IMR-90 (cell line): ENCODE results near the gene SLC38A9. TPM values are rescaled to one million over a fixed set of nuclear protein-coding genes. Genes with fewer than 3 reads are reported as not detected.

Experiments
- ATAC-seq: fragments of 200-7000 bp; cut with Tn5 transposase; 2 replicates; pipeline ENCODE4 v1.9.1; 2020; ENCODE audit warnings: low read depth, mild to moderate bottlenecking, moderate library complexity
- BruUV-seq: library from RNA; stranded (reverse); fragments of 400-500 nt; replicated peaks from 2 replicates; lab custom pipeline; 2021; lab: Mats Ljungman, UMichigan
- CTCF ChIA-PET: fragments of 300-600 bp; formaldehyde crosslinking; extraction: SDS; loops from one replicate; lab custom pipeline; 2021; ENCODE audit warnings: antibody characterized with exemption; lab: Yijun Ruan, JAX
- POLR2A ChIA-PET: fragments of 300-600 bp; sonication (Branson Sonifier 250); formaldehyde crosslinking; loops from one replicate; lab custom pipeline; 2022; ENCODE audit warnings: antibody characterized with exemption; ENCODE audit not compliant: unreplicated experiment; lab: Charles Lee
- DNase-seq: peaks from one replicate; pipeline ENCODE4 v3.0.0; 2013
- H2AFZ ChIP-seq: replicated peaks from 2 replicates; pipeline ENCODE3; 2013; ENCODE audit warnings: low read length, mild to moderate bottlenecking; ENCODE audit not compliant: poor library complexity
- H2AK5ac ChIP-seq: 2 replicates; pipeline ENCODE4 v1.6.1; 2013; ENCODE audit warnings: low read depth, low read length, inconsistent platforms
- H2AK9ac ChIP-seq: replicated peaks from 2 replicates; pipeline ENCODE3; 2013; ENCODE audit warnings: mild to moderate bottlenecking, low read depth, low read length, moderate library complexity; ENCODE audit not compliant: poor library complexity
- H2BK120ac ChIP-seq: 2 replicates; pipeline ENCODE4 v1.6.1; 2013; ENCODE audit warnings: low read depth, low read length, inconsistent platforms
- H2BK15ac ChIP-seq: 3 replicates; pipeline ENCODE4 v1.6.1; 2013; ENCODE audit warnings: low read depth, low read length, inconsistent platforms
- H2BK20ac ChIP-seq: 2 replicates; pipeline ENCODE4 v1.6.1; 2013; ENCODE audit warnings: low read depth, mild to moderate bottlenecking, inconsistent platforms, low read length, moderate library complexity
- H2BK5ac ChIP-seq: 2 replicates; pipeline ENCODE4 v1.6.1; 2013; ENCODE audit warnings: mild to moderate bottlenecking, low read depth, low read length, inconsistent platforms; ENCODE audit not compliant: poor library complexity, severe bottlenecking
- H3K14ac ChIP-seq: replicated peaks from 2 replicates; pipeline ENCODE4 v1.6.1; 2013; ENCODE audit warnings: low read depth, low read length, inconsistent platforms
- H3K18ac ChIP-seq: 2 replicates; pipeline ENCODE4 v1.6.1; 2013; ENCODE audit warnings: low read depth, low read length, control low read depth
- H3K23ac ChIP-seq: 2 replicates; pipeline ENCODE4 v1.6.1; 2013; ENCODE audit warnings: low read depth, low read length, inconsistent platforms
- H3K27ac ChIP-seq: 2 replicates; pipeline ENCODE4 v1.5.1; 2013; ENCODE audit warnings: mild to moderate bottlenecking, control low read depth, low read length; ENCODE audit not compliant: insufficient read depth
- H3K27me3 ChIP-seq: 2 replicates; pipeline ENCODE4 v1.6.1; 2013; ENCODE audit warnings: low read length; ENCODE audit not compliant: control insufficient read depth, insufficient read depth
- H3K36me3 ChIP-seq: 2 replicates; pipeline ENCODE4 v1.6.1; 2013; ENCODE audit warnings: low read length, mixed read lengths; ENCODE audit not compliant: control insufficient read depth, insufficient read depth
- H3K4ac ChIP-seq: 2 replicates; pipeline ENCODE4 v1.6.1; 2013; ENCODE audit warnings: low read depth, low read length, inconsistent platforms
- H3K4me1 ChIP-seq: 2 replicates; pipeline ENCODE4 v1.6.1; 2013; ENCODE audit warnings: low read length, mixed read lengths; ENCODE audit not compliant: control insufficient read depth, insufficient read depth
- H3K4me2 ChIP-seq: 2 replicates; pipeline ENCODE4 v1.6.1; 2013; ENCODE audit warnings: low read depth, mild to moderate bottlenecking, control low read depth, low read length, moderate library complexity
- H3K4me3 ChIP-seq: 2 replicates; pipeline ENCODE4 v1.5.1; 2013; ENCODE audit warnings: low read depth, mild to moderate bottlenecking, control low read depth, low read length, moderate library complexity; ENCODE audit not compliant: insufficient read depth
- H3K56ac ChIP-seq: 2 replicates; pipeline ENCODE4 v1.6.1; 2013; ENCODE audit warnings: low read length, inconsistent platforms; ENCODE audit not compliant: insufficient read depth; ENCODE audit errors: extremely low read depth
- H3K79me1 ChIP-seq, 2 experiments: 2 replicates each; pipeline ENCODE4 v1.6.1; 2013; ENCODE audit warnings: low read length in 2 of 2, inconsistent platforms in 1 of 2, low read depth in 1 of 2
- H3K9ac ChIP-seq: 2 replicates; pipeline ENCODE4 v1.6.1; 2013; ENCODE audit warnings: low read depth, low read length, control low read depth
- H3K9me1 ChIP-seq: 2 replicates; pipeline ENCODE4 v1.6.1; 2013; ENCODE audit warnings: low read length, inconsistent platforms; ENCODE audit not compliant: insufficient read depth
- H3K9me3 ChIP-seq: 2 replicates; pipeline ENCODE4 v1.6.1; 2013; ENCODE audit warnings: low read length; ENCODE audit not compliant: control insufficient read depth, insufficient read depth
- H4K20me1 ChIP-seq: 2 replicates; pipeline ENCODE4 v1.6.1; 2013; ENCODE audit warnings: low read length, inconsistent platforms; ENCODE audit not compliant: insufficient read depth
- H4K5ac ChIP-seq: 2 replicates; pipeline ENCODE4 v1.6.1; 2013; ENCODE audit warnings: mild to moderate bottlenecking, low read depth, low read length, control low read depth
- H4K8ac ChIP-seq, 2 experiments: 2 replicates each; pipeline ENCODE4 v1.6.1; 2013; ENCODE audit warnings: low read depth in 2 of 2, low read length in 2 of 2, control low read depth in 1 of 2, inconsistent platforms in 1 of 2
- H4K91ac ChIP-seq: 2 replicates; pipeline ENCODE4 v1.6.1; 2013; ENCODE audit warnings: low read depth, low read length, inconsistent platforms; ENCODE audit not compliant: insufficient read depth
- BHLHE40 ChIP-seq: fragments of 150-350 bp; IDR thresholded peaks from 2 replicates; pipeline ENCODE4 v1.6.1; 2016; ENCODE audit warnings: mild to moderate bottlenecking, low read depth, low read length
- CEBPB ChIP-seq: IDR thresholded peaks from 2 replicates; pipeline ENCODE4 v1.6.1; 2012; ENCODE audit warnings: low read depth, low read length, improper control_type of control experiment
- CHD1 ChIP-seq: IDR thresholded peaks from 2 replicates; pipeline ENCODE4 v1.6.1; 2012; ENCODE audit warnings: low read depth, low read length, improper control_type of control experiment
- MXI1 ChIP-seq: IDR thresholded peaks from 2 replicates; pipeline ENCODE4 v1.6.1; 2012; ENCODE audit warnings: low read depth, mild to moderate bottlenecking, low read length, moderate library complexity, borderline replicate concordance
- RCOR1 ChIP-seq: IDR thresholded peaks from 2 replicates; pipeline ENCODE4 v1.6.1; 2012; ENCODE audit warnings: mild to moderate bottlenecking, low read length, improper control_type of control experiment; ENCODE audit not compliant: insufficient replicate concordance
- RFX5 ChIP-seq: IDR thresholded peaks from 2 replicates; pipeline ENCODE4 v1.8.0; 2012; ENCODE audit warnings: low read depth, mild to moderate bottlenecking, low read length, moderate library complexity
- SMC3 ChIP-seq: fragments of 150-350 bp; IDR thresholded peaks from 2 replicates; pipeline ENCODE4 v1.6.1; 2016; ENCODE audit warnings: low read depth, mild to moderate bottlenecking, antibody characterized with exemption, low read length, moderate library complexity
- WGBS, 2 experiments: methylation state at CpG; one replicate each; pipeline versions ENCODE4 v1.1.5 to v1.1.7; 2013; ENCODE audit warnings: missing lambda C conversion rate in 2 of 2; ENCODE audit not compliant: insufficient read length in 1 of 2; ENCODE audit errors: extremely low coverage in 2 of 2; 5-methylcytosine and 5-hydroxymethylcytosine counted together
- dilution Hi-C: fragments of 300-500 bp; cut with HindIII; formaldehyde crosslinking; loops from one replicate; pipeline ENCODE4 v1.14.3; 2018; ENCODE audit warnings: low sequenced_read_pairs; ENCODE audit not compliant: unreplicated experiment
- in situ Hi-C: fragments of 300-500 bp; cut with MboI; formaldehyde crosslinking; loops from 3 replicates; pipeline ENCODE4 v1.14.3; 2019; ENCODE audit warnings: low sequenced_read_pairs, inconsistent platforms, mixed read lengths
- intact Hi-C: fragments of 100-400 bp; cut with micrococcal nuclease; formaldehyde crosslinking; loops from 2 replicates; pipeline ENCODE4 v1.10.0; 2022
- polyA plus RNA-seq, 3 experiments: library from polyadenylated mRNA; depleted of rRNA; stranded (reverse); fragments of >200 nt; gene quantifications; 2 replicates each; pipeline ENCODE4 v1.2.3, GENCODE V29; 2012; ENCODE audit warnings: low replicate concordance in 1 of 3
- total RNA-seq: library from RNA; depleted of rRNA; stranded (reverse); fragments of >200 nt; gene quantifications from 2 replicates; pipeline ENCODE4 v1.2.3, GENCODE V29; 2012

The SLC38A9 gene
- total and polyA plus RNA-seq, 2 of the 4 experiments (the other 2 are of a cell fraction) = 10.5 to 24.2 TPM

DNA sequence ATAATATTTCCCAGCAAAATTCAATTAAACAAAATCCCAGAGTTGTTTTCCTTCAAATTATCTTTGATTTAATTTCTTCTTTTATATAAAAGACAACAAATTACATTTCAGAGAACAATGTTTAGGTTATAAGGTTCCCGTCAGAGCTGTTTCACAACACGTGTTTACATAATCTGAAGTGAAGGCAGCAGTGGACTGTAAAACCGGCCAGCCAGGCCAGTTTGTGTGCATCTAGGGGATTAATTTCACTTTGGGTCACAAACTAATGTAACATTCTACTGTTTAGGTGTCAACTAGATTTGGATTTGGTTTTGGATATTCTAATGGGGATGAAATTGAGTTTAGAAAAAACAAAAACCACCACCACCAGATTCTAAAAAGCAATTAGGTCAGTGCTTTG is 90.9 kb downstream of the SLC38A9 start:
- Histone ChIP-seq H2BK20ac (peak overlapping the region; percentile 53; the same call in 1 of the 2 replicates), H3K4ac (no peak overlapping the region), H4K8ac (0 out of 4 replicates have a peak overlapping the region, but pooled peaks of 1 of the 2 experiments have one; percentile 54), H4K91ac (no peak overlapping the region), H2AK9ac (no peak overlapping the region), H3K9ac (no peak overlapping the region), H4K20me1 (no peaks in the 10 kb centered on the region), H3K9me1 (peaks cover 5% of the 10 kb centered on the region; the same call in 1 of the 2 replicates), H3K27ac (peak overlapping the region; percentile 88; the same call in 1 of the 2 replicates), H2BK5ac (peak overlapping the region; percentile 33), H3K27me3 (no peaks in the 10 kb centered on the region), H2BK15ac (0 out of 3 replicates have a peak overlapping the region, but pooled peaks have one; percentile 2), H3K4me3 (no peak overlapping the region), H3K56ac (no peak overlapping the region), H3K4me2 (no peak overlapping the region), H4K5ac (no peak overlapping the region; the same call in 1 of the 2 replicates), H3K23ac (0 out of 2 replicates have a peak overlapping the region, but pooled peaks have one; percentile 14), H3K14ac (0 out of 2 replicates have a peak overlapping the region, but pooled peaks have one; percentile 25), H3K36me3 (no peaks in the 10 kb centered on the region), H3K9me3 (no peaks in the 10 kb centered on the region), H3K18ac (no peak overlapping the region), H2BK120ac (no peak overlapping the region; the same call in 1 of the 2 replicates), H2AFZ (no peak overlapping the region), H2AK5ac (no peak overlapping the region), H3K4me1 (peaks cover 6% of the 10 kb centered on the region; the same call in 1 of the 2 replicates), H3K79me1 (no peaks in the 10 kb centered on the region)
- DNase-seq = peak; percentile 71
- no TSS peak for BruUV-seq
- no peak for TF ChIP-seq BHLHE40
- no peak for TF ChIP-seq RCOR1
- no peak for TF ChIP-seq SMC3
- no peak for TF ChIP-seq MXI1
- TF ChIP-seq CEBPB = peak; percentile 87
- no peak for TF ChIP-seq RFX5
- no peak for TF ChIP-seq CHD1
- WGBS, 2 experiments = no CpG with 5 or more reads among the region's 3 CpGs
- ATAC-seq = peak; percentile 91
- ChIA-PET CTCF (no interaction called here), POLR2A (no interaction called here)
- dilution Hi-C loops (no loop called here), intact Hi-C loops (no loop called here), in situ Hi-C loops (no loop called here)
